Caco-2 (cell line): Measurements from ENCODE around the gene ZMPSTE24. TPM values are rescaled to one million over a fixed set of nuclear protein-coding genes. Genes with fewer than 3 reads are reported as not detected.

Experiments used
- BruUV-seq: library from RNA; stranded (reverse); fragments of 400-500 nt; replicated peaks from 2 replicates; lab custom pipeline; 2021; lab: Mats Ljungman, UMichigan
- CTCF ChIA-PET: fragments of 300-600 bp; sonication (Branson Sonifier 250); formaldehyde crosslinking; loops from one replicate; lab custom pipeline; 2022; ENCODE audit warnings: antibody characterized with exemption; lab: Charles Lee
- POLR2A ChIA-PET: fragments of 300-600 bp; sonication (Branson Sonifier 250); formaldehyde crosslinking; loops from one replicate; lab custom pipeline; 2022; ENCODE audit warnings: antibody characterized with exemption; lab: Charles Lee
- DNase-seq, 2 experiments: peaks; one replicate each; pipeline versions ENCODE4 v3.0.0 to v3.0.0-alpha.2; 2020 to 2022
- H3K27me3 ChIP-seq: replicated peaks from 2 replicates; pipeline ENCODE4 v1.6.0; 2011; ENCODE audit warnings: low read length; ENCODE audit not compliant: control insufficient read depth, insufficient read depth
- H3K36me3 ChIP-seq: 2 replicates; pipeline ENCODE4 v1.5.1; 2011; ENCODE audit warnings: low read length; ENCODE audit not compliant: control insufficient read depth, insufficient read depth
- H3K4me1 ChIP-seq: fragments of 250-450 bp; sonication (Bioruptor Pico); 2 replicates; pipeline ENCODE4 v1.5.1; 2020; ENCODE audit warnings: mild to moderate bottlenecking
- H3K4me3 ChIP-seq: 2 replicates; pipeline ENCODE4 v1.5.1; 2011; ENCODE audit warnings: low read depth, mild to moderate bottlenecking, control low read depth, low read length
- H3K9me3 ChIP-seq: fragments of 250-450 bp; sonication (Bioruptor Pico); 2 replicates; pipeline ENCODE4 v1.5.1; 2020; ENCODE audit warnings: mild to moderate bottlenecking, moderate library complexity
- H3K27ac Mint-ChIP-seq: one replicate; pipeline ENCODE4 v1.8.0; 2022; ENCODE audit warnings: mixed read lengths; ENCODE audit not compliant: unreplicated experiment
- H3K27me3 Mint-ChIP-seq: one replicate; pipeline ENCODE4 v1.8.0; 2022; ENCODE audit warnings: mixed read lengths; ENCODE audit not compliant: insufficient read depth, unreplicated experiment
- H3K36me3 Mint-ChIP-seq: one replicate; pipeline ENCODE4 v1.8.0; 2022; ENCODE audit warnings: mild to moderate bottlenecking, mixed read lengths; ENCODE audit not compliant: insufficient read depth, unreplicated experiment
- H3K4me1 Mint-ChIP-seq: one replicate; pipeline ENCODE4 v1.8.0; 2022; ENCODE audit warnings: low read depth, mixed read lengths; ENCODE audit not compliant: unreplicated experiment
- H3K4me3 Mint-ChIP-seq: one replicate; pipeline ENCODE4 v1.8.0; 2022; ENCODE audit warnings: mild to moderate bottlenecking, moderate library complexity, mixed read lengths; ENCODE audit not compliant: unreplicated experiment
- H3K9me3 Mint-ChIP-seq: one replicate; pipeline ENCODE4 v1.8.0; 2022; ENCODE audit warnings: mixed read lengths; ENCODE audit not compliant: unreplicated experiment
- CTCF ChIP-seq, 2 experiments: fragments of 200-600 bp in 1 of 2; IDR thresholded peaks; 1 replicate in 1 of 2; 2 replicates in 1 of 2; pipeline versions ENCODE4 v1.5.1 to v1.8.0; 2011 to 2022; ENCODE audit warnings: antibody characterized with exemption in 1 of 2, control low read depth in 1 of 2, inconsistent platforms in 1 of 2, low read depth in 1 of 2, low read length in 1 of 2, mild to moderate bottlenecking in 1 of 2, moderate library complexity in 1 of 2; ENCODE audit not compliant: insufficient read depth in 1 of 2, severe bottlenecking in 1 of 2, unreplicated experiment in 1 of 2
- intact Hi-C: fragments of 100-400 bp; cut with micrococcal nuclease; formaldehyde crosslinking; loops from one replicate; pipeline ENCODE4 v1.10.0; 2022; ENCODE audit not compliant: unreplicated experiment
- total RNA-seq: library from RNA; stranded (reverse); gene quantifications from 2 replicates; pipeline ENCODE4 v1.2.3, GENCODE V29; 2022

The ZMPSTE24 gene
- total RNA-seq, 1 experiment from 2014 or later = 37.9 TPM

GRCh38 chr1:40256401-40257084 is 1.5 kb upstream of the ZMPSTE24 start:
- no peak for DNase-seq
- Mint-ChIP-seq H3K4me3 (peak overlapping the region; percentile 90), H3K4me1 (peaks cover 6% of the 10 kb centered on the region), H3K36me3 (peaks cover 18% of the 10 kb centered on the region), H3K27me3 (no peaks in the 10 kb centered on the region), H3K9me3 (no peaks in the 10 kb centered on the region), H3K27ac (no peak overlapping the region)
- peak overlapping the region; percentile 65 for H3K4me3 ChIP-seq
- no peaks in the 10 kb centered on the region for H3K27me3 ChIP-seq
- no TSS peak for BruUV-seq
- H3K4me1 ChIP-seq = no peaks in the 10 kb centered on the region; the same call in 1 of the 2 replicates
- no peak for TF ChIP-seq CTCF (IDR thresholded peaks at IDR 0.05; ENCODE audit: insufficient read depth in 1 of 2, low read depth in 1 of 2, low read length in 1 of 2, severe bottlenecking in 1 of 2, unreplicated experiment in 1 of 2)
- ChIA-PET POLR2A (no interaction called here), CTCF (no interaction called here)
- no peaks in the 10 kb centered on the region; the same call in 1 of the 2 replicates for H3K36me3 ChIP-seq
- intact Hi-C loops = loop anchor here (1.0 to 10.0 kb wide), 2 partner anchors 9 to 58 kb away; partner anchors contain the start of genes COL9A2 and TMCO2
- H3K9me3 ChIP-seq = no peaks in the 10 kb centered on the region

DNA sequence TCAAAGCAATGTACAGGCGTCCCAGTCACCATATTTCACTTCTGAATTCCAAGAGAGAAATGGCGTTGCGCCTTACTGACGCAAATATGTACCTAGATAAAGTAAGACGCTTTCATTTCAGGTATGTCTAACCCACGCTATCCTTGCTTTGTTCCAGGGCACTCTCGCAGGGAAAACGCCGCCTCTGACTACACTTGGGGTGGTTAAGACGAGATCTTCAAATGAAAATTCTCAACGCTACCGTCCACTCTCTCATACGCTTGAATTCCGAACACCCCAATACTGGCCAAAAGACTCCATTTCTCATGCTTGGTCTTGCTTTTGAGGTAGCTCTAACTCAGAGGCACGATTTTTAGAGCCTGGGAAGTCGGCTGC is 736 bp upstream of the ZMPSTE24 start:
- TF ChIP-seq CTCF (IDR thresholded peaks at IDR 0.05; ENCODE audit: insufficient read depth in 1 of 2, low read depth in 1 of 2, low read length in 1 of 2, severe bottlenecking in 1 of 2, unreplicated experiment in 1 of 2) = no peak
- Mint-ChIP-seq H3K27ac (peak overlapping the region; percentile 100), H3K4me1 (peaks cover 6% of the 10 kb centered on the region), H3K36me3 (peaks cover 18% of the 10 kb centered on the region), H3K9me3 (no peaks in the 10 kb centered on the region), H3K4me3 (peak overlapping the region; percentile 90), H3K27me3 (no peaks in the 10 kb centered on the region)
- intact Hi-C loops = loop anchor here (1.0 to 10.0 kb wide), 2 partner anchors 10 to 58 kb away; partner anchors contain the start of genes COL9A2 and TMCO2
- TSS peak; percentile 89 for BruUV-seq
- CTCF ChIA-PET = interaction anchor here (0.7 kb wide), 1 partner anchor 114 kb away, joined by 6 read pairs; no protein-coding TSS in a partner anchor
- DNase-seq = peak in 1 of 2 experiments; percentile 38
- no peaks in the 10 kb centered on the region for H3K9me3 ChIP-seq
- no peaks in the 10 kb centered on the region for H3K27me3 ChIP-seq
- no peaks in the 10 kb centered on the region; the same call in 1 of the 2 replicates for H3K4me1 ChIP-seq
- POLR2A ChIA-PET = interaction anchor here (1.0 kb wide), 1 partner anchor 10 kb away, joined by 3 read pairs; the partner anchor contains the start of gene TMCO2
- H3K36me3 ChIP-seq = no peaks in the 10 kb centered on the region; the same call in 1 of the 2 replicates
- H3K4me3 ChIP-seq = peak overlapping the region; percentile 65

DNA sequence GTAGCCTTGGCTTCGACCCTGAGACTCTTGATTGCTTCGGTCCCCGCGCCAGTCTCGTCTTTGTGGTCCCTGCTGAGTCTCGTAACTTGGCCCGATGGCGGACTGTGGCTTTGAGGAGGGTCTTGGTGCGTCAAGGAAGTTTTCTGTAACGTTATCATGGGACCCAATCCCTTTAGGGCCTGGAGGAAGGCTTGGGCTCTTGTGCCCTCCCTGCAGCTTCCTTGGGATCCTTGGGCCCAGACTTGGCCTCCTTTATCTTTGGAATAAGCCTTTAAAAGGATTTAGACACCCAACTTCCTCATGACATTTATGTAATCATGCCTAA is 371 bp downstream of the ZMPSTE24 start:
- ChIA-PET POLR2A (interaction anchor here (1.0 kb wide), 1 partner anchor 11 kb away, joined by 3 read pairs; the partner anchor contains the start of gene TMCO2), CTCF (no interaction called here)
- no peaks in the 10 kb centered on the region for H3K9me3 ChIP-seq
- DNase-seq = no peak
- Mint-ChIP-seq H3K27ac (peak overlapping the region; percentile 100), H3K36me3 (peaks cover 28% of the 10 kb centered on the region), H3K27me3 (no peaks in the 10 kb centered on the region), H3K4me3 (peak overlapping the region; percentile 90), H3K4me1 (peaks cover 6% of the 10 kb centered on the region), H3K9me3 (no peaks in the 10 kb centered on the region)
- no peaks in the 10 kb centered on the region; the same call in 1 of the 2 replicates for H3K4me1 ChIP-seq
- no peaks in the 10 kb centered on the region for H3K27me3 ChIP-seq
- TSS peak; percentile 63 for BruUV-seq
- TF ChIP-seq CTCF (IDR thresholded peaks at IDR 0.05; ENCODE audit: insufficient read depth in 1 of 2, low read depth in 1 of 2, low read length in 1 of 2, severe bottlenecking in 1 of 2, unreplicated experiment in 1 of 2) = no peak
- peak overlapping the region; percentile 51 for H3K4me3 ChIP-seq
- H3K36me3 ChIP-seq = no peaks in the 10 kb centered on the region; the same call in 1 of the 2 replicates
- intact Hi-C loops = loop anchor here (1.0 to 10.0 kb wide), 2 partner anchors 56 to 97 kb away; partner anchors contain the start of genes COL9A2 and RLF
